H1 (cell line): ENCODE results near the gene BNIP2. TPM values are rescaled to one million over a fixed set of nuclear protein-coding genes. Genes with fewer than 3 reads are reported as not detected.

Experiments used
- CTBP2 ChIP-seq: IDR thresholded peaks from 2 replicates; pipeline ENCODE4 v1.7.0; 2011; ENCODE audit warnings: borderline replicate concordance, mild to moderate bottlenecking, moderate library complexity, mixed read lengths, low read length; ENCODE audit not compliant: insufficient read depth, insufficient read length
- polyA plus RNA-seq, 7 experiments: library from polyadenylated mRNA; depleted of rRNA in 3 of 7; stranded (reverse) in 5 of 7; unstranded in 2 of 7; fragments of >200 nt in 5 of 7; fragments of 200-250 nt in 2 of 7; gene quantifications; 1 replicate in 5 of 7; 2 replicates in 1 of 7; 4 replicates in 1 of 7; pipeline versions ENCODE4 v1.2.1 to v1.2.3, GENCODE V29; 2011 to 2013; ENCODE audit warnings: missing spikeins in 2 of 7, mixed read lengths in 2 of 7
- total RNA-seq: library from RNA; stranded (reverse); fragmentation: NEBNext Ultra II Directional; extraction: Animal tissue kit (Norgen Biotek cat#: 25700); gene quantifications from 2 replicates; pipeline ENCODE4 v1.2.1, GENCODE V29; 2021
- TF ChIP-seq, protein P1 (sequence below): fragments of 300-600 bp; sonication (generic); IDR thresholded peaks from 2 replicates; pipeline ENCODE4 v1.7.1; 2012; ENCODE audit warnings: low read length, moderate library complexity, mild to moderate bottlenecking, inconsistent platforms; ENCODE audit not compliant: insufficient replicate concordance
- TF ChIP-seq, protein P2 (sequence below): IDR thresholded peaks from 2 replicates; pipeline ENCODE4 v1.6.1; 2012; ENCODE audit warnings: inconsistent platforms

BNIP2 gene
- total and polyA plus RNA-seq, 2 of the 8 experiments (the other 6 are each of a cell fraction or from before 2014, with no cell fraction given): 11.8 to 40.6 TPM

DNA sequence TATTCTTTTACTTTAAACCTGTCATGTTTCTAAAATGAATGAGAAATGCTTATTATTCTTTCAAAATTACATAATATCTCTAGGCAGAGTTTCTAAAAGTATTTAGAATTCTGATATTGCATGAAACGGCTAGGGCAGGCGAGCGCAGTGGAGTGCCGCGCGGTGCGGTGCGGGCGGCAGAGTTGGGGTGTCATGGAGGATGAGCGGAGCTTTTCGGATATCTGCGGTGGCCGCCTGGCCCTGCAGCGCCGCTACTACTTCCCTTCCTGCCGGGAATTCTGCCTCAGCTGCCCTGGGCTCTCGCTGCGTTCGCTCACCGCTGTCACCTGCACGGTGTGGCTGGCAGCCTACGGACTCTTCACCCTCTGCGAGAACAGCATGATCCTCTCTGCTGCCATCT lies 12.6 kb downstream of the BNIP2 start (continued):
- TF ChIP-seq, protein P1, sequence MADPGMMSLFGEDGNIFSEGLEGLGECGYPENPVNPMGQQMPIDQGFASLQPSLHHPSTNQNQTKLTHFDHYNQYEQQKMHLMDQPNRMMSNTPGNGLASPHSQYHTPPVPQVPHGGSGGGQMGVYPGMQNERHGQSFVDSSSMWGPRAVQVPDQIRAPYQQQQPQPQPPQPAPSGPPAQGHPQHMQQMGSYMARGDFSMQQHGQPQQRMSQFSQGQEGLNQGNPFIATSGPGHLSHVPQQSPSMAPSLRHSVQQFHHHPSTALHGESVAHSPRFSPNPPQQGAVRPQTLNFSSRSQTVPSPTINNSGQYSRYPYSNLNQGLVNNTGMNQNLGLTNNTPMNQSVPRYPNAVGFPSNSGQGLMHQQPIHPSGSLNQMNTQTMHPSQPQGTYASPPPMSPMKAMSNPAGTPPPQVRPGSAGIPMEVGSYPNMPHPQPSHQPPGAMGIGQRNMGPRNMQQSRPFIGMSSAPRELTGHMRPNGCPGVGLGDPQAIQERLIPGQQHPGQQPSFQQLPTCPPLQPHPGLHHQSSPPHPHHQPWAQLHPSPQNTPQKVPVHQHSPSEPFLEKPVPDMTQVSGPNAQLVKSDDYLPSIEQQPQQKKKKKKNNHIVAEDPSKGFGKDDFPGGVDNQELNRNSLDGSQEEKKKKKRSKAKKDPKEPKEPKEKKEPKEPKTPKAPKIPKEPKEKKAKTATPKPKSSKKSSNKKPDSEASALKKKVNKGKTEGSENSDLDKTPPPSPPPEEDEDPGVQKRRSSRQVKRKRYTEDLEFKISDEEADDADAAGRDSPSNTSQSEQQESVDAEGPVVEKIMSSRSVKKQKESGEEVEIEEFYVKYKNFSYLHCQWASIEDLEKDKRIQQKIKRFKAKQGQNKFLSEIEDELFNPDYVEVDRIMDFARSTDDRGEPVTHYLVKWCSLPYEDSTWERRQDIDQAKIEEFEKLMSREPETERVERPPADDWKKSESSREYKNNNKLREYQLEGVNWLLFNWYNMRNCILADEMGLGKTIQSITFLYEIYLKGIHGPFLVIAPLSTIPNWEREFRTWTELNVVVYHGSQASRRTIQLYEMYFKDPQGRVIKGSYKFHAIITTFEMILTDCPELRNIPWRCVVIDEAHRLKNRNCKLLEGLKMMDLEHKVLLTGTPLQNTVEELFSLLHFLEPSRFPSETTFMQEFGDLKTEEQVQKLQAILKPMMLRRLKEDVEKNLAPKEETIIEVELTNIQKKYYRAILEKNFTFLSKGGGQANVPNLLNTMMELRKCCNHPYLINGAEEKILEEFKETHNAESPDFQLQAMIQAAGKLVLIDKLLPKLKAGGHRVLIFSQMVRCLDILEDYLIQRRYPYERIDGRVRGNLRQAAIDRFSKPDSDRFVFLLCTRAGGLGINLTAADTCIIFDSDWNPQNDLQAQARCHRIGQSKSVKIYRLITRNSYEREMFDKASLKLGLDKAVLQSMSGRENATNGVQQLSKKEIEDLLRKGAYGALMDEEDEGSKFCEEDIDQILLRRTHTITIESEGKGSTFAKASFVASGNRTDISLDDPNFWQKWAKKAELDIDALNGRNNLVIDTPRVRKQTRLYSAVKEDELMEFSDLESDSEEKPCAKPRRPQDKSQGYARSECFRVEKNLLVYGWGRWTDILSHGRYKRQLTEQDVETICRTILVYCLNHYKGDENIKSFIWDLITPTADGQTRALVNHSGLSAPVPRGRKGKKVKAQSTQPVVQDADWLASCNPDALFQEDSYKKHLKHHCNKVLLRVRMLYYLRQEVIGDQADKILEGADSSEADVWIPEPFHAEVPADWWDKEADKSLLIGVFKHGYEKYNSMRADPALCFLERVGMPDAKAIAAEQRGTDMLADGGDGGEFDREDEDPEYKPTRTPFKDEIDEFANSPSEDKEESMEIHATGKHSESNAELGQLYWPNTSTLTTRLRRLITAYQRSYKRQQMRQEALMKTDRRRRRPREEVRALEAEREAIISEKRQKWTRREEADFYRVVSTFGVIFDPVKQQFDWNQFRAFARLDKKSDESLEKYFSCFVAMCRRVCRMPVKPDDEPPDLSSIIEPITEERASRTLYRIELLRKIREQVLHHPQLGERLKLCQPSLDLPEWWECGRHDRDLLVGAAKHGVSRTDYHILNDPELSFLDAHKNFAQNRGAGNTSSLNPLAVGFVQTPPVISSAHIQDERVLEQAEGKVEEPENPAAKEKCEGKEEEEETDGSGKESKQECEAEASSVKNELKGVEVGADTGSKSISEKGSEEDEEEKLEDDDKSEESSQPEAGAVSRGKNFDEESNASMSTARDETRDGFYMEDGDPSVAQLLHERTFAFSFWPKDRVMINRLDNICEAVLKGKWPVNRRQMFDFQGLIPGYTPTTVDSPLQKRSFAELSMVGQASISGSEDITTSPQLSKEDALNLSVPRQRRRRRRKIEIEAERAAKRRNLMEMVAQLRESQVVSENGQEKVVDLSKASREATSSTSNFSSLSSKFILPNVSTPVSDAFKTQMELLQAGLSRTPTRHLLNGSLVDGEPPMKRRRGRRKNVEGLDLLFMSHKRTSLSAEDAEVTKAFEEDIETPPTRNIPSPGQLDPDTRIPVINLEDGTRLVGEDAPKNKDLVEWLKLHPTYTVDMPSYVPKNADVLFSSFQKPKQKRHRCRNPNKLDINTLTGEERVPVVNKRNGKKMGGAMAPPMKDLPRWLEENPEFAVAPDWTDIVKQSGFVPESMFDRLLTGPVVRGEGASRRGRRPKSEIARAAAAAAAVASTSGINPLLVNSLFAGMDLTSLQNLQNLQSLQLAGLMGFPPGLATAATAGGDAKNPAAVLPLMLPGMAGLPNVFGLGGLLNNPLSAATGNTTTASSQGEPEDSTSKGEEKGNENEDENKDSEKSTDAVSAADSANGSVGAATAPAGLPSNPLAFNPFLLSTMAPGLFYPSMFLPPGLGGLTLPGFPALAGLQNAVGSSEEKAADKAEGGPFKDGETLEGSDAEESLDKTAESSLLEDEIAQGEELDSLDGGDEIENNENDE: no peak
- no peak for TF ChIP-seq CTBP2
- TF ChIP-seq, protein P2, sequence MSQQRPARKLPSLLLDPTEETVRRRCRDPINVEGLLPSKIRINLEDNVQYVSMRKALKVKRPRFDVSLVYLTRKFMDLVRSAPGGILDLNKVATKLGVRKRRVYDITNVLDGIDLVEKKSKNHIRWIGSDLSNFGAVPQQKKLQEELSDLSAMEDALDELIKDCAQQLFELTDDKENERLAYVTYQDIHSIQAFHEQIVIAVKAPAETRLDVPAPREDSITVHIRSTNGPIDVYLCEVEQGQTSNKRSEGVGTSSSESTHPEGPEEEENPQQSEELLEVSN: no peak
